ENCODE data around the gene ABCG1. TPM values are rescaled to one million over a fixed set of nuclear protein-coding genes. Genes with fewer than 3 reads are reported as not detected.

ABCG1 gene
- total RNA-seq, 1 experiment from 2014 or later, result not detected

- H3K4me1 ChIP-seq, result peaks cover 5% of the 10 kb centered on the region; the same call in 1 of the 2 replicates
- CTCF ChIA-PET, result interaction anchor here (0.9 to 1.9 kb wide), 5 partner anchors 23 to 112 kb away, joined by 3 to 7 read pairs (median 6); partner anchors contain the start of gene TFF3
- no peaks in the 10 kb centered on the region for H3K36me3 ChIP-seq (ENCODE audit: control insufficient read depth, insufficient read depth, low read length)
- Mint-ChIP-seq H3K9me3 (ENCODE audit: unreplicated experiment) (peaks cover 11% of the 10 kb centered on the region), H3K4me1 (ENCODE audit: low read depth, unreplicated experiment) (peaks cover 17% of the 10 kb centered on the region), H3K27ac (ENCODE audit: unreplicated experiment) (peak overlapping the region; percentile 81), H3K27me3 (ENCODE audit: insufficient read depth, unreplicated experiment) (no peaks in the 10 kb centered on the region), H3K4me3 (ENCODE audit: unreplicated experiment) (no peak overlapping the region), H3K36me3 (ENCODE audit: insufficient read depth, unreplicated experiment) (no peaks in the 10 kb centered on the region)
- no peaks in the 10 kb centered on the region for H3K9me3 ChIP-seq
- POLR2A ChIA-PET, result no interaction called here
- H3K27me3 ChIP-seq (replicated peaks; ENCODE audit: control insufficient read depth, insufficient read depth, low read length), result no peaks in the 10 kb centered on the region
- BruUV-seq (replicated peaks), result no TSS peak
- peak; percentile 62 to 73 for TF ChIP-seq CTCF (IDR thresholded peaks at IDR 0.05; ENCODE audit: insufficient read depth in 1 of 2, low read depth in 1 of 2, low read length in 1 of 2, severe bottlenecking in 1 of 2, unreplicated experiment in 1 of 2)
- intact Hi-C loops (cut with micrococcal nuclease; ENCODE audit: unreplicated experiment), result loop anchor here (1.0 kb wide), 1 partner anchor 43 kb away; no protein-coding TSS in a partner anchor
- no peak overlapping the region for H3K4me3 ChIP-seq (ENCODE audit: low read depth, low read length)
- peak; percentile 81 for DNase-seq
Observed at GRCh38 chr21:42337830-42338728, 119.1 kb downstream of the ABCG1 start.

- H3K27me3 ChIP-seq (replicated peaks; ENCODE audit: control insufficient read depth, insufficient read depth, low read length), result no peaks in the 10 kb centered on the region
- H3K36me3 ChIP-seq (ENCODE audit: control insufficient read depth, insufficient read depth, low read length), result no peaks in the 10 kb centered on the region
- H3K4me1 ChIP-seq, result no peaks in the 10 kb centered on the region
- Mint-ChIP-seq H3K27me3 (ENCODE audit: insufficient read depth, unreplicated experiment) (no peaks in the 10 kb centered on the region), H3K36me3 (ENCODE audit: insufficient read depth, unreplicated experiment) (no peaks in the 10 kb centered on the region), H3K4me3 (ENCODE audit: unreplicated experiment) (no peak overlapping the region), H3K4me1 (ENCODE audit: low read depth, unreplicated experiment) (peaks cover 11% of the 10 kb centered on the region), H3K27ac (ENCODE audit: unreplicated experiment) (no peak overlapping the region), H3K9me3 (ENCODE audit: unreplicated experiment) (peaks cover 3% of the 10 kb centered on the region)
- peak in 1 of 2 experiments; percentile 14 for DNase-seq
- ChIA-PET CTCF (interaction anchor here (0.9 to 1.9 kb wide), 5 partner anchors 24 to 111 kb away, joined by 3 to 7 read pairs (median 6); partner anchors contain the start of gene TFF3), POLR2A (no interaction called here)
- no peak overlapping the region for H3K4me3 ChIP-seq (ENCODE audit: low read depth, low read length)
- BruUV-seq (replicated peaks), result no TSS peak
- H3K9me3 ChIP-seq, result no peaks in the 10 kb centered on the region
- TF ChIP-seq CTCF (IDR thresholded peaks at IDR 0.05; ENCODE audit: insufficient read depth in 1 of 2, low read depth in 1 of 2, low read length in 1 of 2, severe bottlenecking in 1 of 2, unreplicated experiment in 1 of 2), result no peak
- intact Hi-C loops (cut with micrococcal nuclease; ENCODE audit: unreplicated experiment), result loop anchor here (1.0 kb wide), 1 partner anchor 42 kb away; no protein-coding TSS in a partner anchor
Observed at GRCh38 chr21:42338729-42339715, 120.1 kb downstream of the ABCG1 start.

Data from Caco-2 (cell line).